ENCODE measurements around the gene MXD1.

The MXD1 gene

DNA sequence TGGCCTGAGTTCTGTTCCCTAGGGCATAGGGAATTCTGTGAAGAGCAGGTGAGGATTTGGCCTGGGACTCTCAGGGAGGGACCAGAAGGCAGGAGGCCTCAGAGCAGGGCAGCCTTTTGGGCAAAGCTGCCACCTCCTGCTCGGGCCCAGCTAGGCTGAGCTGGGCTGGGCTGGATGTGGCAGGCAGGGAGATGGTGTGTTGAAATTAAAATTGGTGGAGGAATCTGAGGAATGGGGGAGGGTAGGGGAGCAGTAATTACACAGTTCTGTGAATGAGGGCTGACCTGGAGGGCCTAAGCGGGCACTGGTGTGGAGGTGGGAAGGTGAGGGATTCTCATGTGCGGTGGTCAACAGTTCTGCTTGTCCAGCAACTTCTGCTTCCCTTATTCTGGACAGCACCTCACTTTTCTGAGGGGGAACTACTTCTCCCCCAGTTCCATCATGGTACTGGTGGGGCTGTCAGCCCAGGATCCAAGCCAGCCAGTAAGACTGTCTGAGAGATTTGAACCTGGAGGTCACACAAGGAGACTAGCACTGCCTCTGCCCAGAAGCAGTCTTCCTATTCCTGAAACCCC is 68.6 kb downstream of the MXD1 start:
- ATAC-seq: no peak

DNA sequence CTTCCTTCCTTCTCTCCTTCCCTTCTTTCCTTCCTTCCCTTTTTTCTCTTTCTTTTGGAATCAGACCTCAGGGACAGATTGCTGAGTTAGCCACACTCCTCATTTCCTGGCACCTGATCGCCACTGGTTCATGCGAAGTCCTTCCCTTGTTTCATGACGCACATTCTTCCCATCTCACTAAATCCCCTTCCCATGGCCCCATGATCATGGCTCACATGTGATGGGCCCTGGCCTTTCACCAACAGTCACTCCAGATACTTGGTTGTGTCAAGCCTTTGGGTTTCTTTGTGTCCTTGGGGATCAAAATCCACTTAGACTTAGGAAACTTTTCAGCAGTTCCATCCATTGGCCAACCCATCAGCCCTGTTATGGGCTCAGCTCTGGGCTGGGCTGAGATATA is 70.3 kb downstream of the MXD1 start:
- ATAC-seq: no peak

DNA sequence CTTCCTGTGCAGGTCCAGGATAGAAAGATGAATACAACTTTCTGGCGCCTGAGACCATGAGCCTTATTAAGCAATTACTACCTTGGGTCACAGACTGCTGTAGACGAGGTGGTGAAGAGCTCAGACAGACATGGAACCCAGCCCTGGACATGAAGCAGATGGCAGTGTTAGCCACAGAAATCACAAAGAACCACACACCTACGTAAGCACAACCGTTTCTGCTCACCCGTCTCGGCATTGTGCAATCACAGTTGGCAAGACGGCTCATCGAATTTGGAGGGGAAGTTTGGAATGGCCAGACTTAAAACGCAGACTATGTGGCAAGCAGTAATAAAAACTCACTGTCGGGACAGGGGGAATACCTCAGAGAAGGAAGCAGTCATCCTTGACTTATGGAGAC is 70.8 kb downstream of the MXD1 start:
- no peak for ATAC-seq

DNA sequence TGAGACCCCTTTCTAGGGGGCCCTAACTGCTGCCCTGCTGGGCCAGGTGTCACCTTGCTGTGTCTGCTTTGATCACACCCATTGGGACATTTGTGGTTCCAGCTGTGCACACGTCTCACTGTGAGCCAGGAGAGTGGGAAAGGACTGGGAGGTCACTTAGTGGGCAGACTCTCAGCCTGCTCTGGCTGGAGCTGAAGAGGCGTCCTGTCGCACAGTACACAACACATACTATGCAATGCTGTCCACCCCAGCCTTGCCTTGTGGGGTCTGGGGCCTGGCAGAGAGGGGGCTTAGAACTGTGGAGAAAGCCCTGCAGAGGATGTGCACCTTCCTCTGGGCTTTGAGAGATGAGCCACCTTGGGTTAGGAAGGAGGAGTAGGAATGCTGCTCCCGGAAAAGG is 71.8 kb downstream of the MXD1 start:
- no peak for ATAC-seq

DNA sequence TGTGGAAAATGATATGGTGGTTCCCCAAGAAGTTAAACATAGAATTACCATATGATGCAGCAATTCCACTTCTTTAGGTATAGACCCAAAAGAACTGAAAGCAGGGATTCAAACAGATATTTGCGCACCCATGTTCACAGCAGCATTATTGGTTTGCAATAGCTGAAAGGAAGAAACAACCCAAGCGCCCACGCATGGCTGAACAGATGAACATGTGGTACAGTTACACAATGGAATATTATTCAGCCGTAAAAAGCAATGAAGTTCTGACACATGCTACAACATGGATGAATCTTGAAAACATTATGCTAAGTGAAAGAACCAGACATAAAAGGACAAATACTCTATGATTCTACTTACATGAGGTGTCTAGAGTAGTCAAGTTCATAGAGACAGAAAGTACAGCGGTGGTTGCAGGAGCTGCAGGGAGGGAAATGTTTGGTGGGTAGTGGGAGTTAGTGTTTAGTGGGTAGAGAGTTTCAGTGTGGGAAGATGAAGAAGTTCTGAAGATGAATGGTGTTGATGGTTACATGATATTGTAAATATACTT is 73.3 kb downstream of the MXD1 start:
- ATAC-seq: no peak

DNA sequence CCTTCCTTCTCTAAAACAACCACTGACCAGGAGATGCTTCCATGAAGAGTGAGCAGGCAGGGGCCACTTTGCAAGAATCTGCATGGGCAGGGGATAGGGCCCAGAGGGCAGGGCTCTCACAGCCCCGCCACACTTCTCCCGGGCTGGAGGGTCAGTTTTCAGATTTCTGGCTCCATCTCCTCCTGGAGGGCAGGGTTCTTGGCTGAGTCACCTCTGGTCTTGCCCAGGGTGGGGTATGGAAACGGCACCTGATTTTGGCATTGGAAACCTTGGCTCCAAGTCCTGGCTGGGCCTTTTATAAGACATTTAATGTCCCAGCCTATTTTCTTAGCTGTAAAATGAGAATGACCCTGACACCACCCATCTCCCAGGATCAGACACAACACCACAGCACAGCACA is 74.1 kb downstream of the MXD1 start:
- ATAC-seq: no peak

DNA sequence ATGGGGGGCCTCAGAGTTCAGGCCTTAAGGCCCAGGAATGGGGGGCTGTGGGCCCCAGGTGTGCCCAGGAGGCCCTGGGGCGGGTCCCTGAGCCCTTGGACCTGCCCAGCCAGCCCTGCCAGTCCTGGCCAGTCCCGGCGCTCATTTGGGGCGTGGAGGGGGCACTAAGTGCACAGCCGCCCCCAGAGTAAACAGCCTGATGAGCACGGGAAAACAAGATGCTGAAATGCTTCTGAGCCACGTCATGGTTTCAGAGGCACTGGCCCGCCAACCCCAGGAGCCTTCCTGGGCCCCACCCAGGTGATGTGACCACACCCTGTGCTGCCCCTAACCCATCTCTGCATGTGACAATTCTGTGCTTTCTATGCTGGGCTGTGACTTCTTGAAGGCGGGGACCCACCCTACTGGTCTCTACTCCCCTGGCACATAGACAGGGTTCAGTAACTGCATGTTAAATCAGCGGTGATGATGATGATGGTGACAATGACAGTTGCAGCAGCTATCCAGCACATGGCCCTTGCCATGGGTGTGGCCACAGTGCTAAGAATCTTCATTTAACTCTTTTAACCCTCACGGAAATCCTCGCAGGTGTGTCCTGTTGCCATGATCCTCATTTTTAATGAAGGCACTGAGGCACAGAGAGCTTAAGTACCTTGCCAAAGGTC is 74.7 kb downstream of the MXD1 start:
- ATAC-seq: no peak
